Activated naive CD8-positive, alpha-beta T cell treated with anti-CD3 and anti-CD28 coated beads for 36 hours (primary cell): ENCODE data around the gene EME2. TPM values are rescaled to one million over a fixed set of nuclear protein-coding genes. Genes with fewer than 3 reads are reported as not detected.
A peak's percentile ranks its signal among the peaks of the same experiment; 100 is the strongest.

ENCODE experiments used
- DNase-seq: peaks from one replicate; pipeline ENCODE4 v3.0.0; 2021
- H3K27ac Mint-ChIP-seq: one replicate; pipeline ENCODE4 v1.8.0; 2022; ENCODE audit warnings: mild to moderate bottlenecking, moderate library complexity, mixed read lengths
- H3K27me3 Mint-ChIP-seq: one replicate; pipeline ENCODE4 v1.8.0; 2022; ENCODE audit warnings: mild to moderate bottlenecking, mixed read lengths
- H3K36me3 Mint-ChIP-seq: one replicate; pipeline ENCODE4 v1.8.0; 2021; ENCODE audit warnings: mild to moderate bottlenecking, mixed read lengths
- H3K4me1 Mint-ChIP-seq: one replicate; pipeline ENCODE4 v1.8.0; 2021; ENCODE audit warnings: mixed read lengths
- H3K4me3 Mint-ChIP-seq: one replicate; pipeline ENCODE4 v1.8.0; 2022; ENCODE audit warnings: mild to moderate bottlenecking, moderate library complexity, mixed read lengths
- H3K9me3 Mint-ChIP-seq: one replicate; pipeline ENCODE4 v1.8.0; 2022; ENCODE audit warnings: mixed read lengths
- total RNA-seq, 2 experiments: library from RNA; stranded (reverse); gene quantifications; one replicate each; pipeline ENCODE4 v1.2.3, GENCODE V29; 2021

EME2 gene
- total RNA-seq, 2 experiments from 2014 or later = 17.2 to 20.1 TPM

GRCh38 chr16:1786242-1787055, 13.8 kb downstream of the EME2 start:
- no peak for DNase-seq
- H3K27ac Mint-ChIP-seq = no peak overlapping the region
- peaks cover 10% of the 10 kb centered on the region for H3K4me1 Mint-ChIP-seq
- H3K4me3 Mint-ChIP-seq = peak overlapping the region; percentile 32
- H3K36me3 Mint-ChIP-seq = peaks cover 10% of the 10 kb centered on the region
- H3K27me3 Mint-ChIP-seq = no peaks in the 10 kb centered on the region
- no peaks in the 10 kb centered on the region for H3K9me3 Mint-ChIP-seq

- H3K36me3 Mint-ChIP-seq = peaks cover 10% of the 10 kb centered on the region
- DNase-seq = no peak
- peaks cover 7% of the 10 kb centered on the region for H3K4me1 Mint-ChIP-seq
- no peaks in the 10 kb centered on the region for H3K27me3 Mint-ChIP-seq
- H3K9me3 Mint-ChIP-seq = no peaks in the 10 kb centered on the region
- H3K4me3 Mint-ChIP-seq = no peak overlapping the region
- H3K27ac Mint-ChIP-seq = no peak overlapping the region
Measured at GRCh38 chr16:1787056-1787321, 14.4 kb downstream of the EME2 start.

GRCh38 chr16:1787322-1788094, 14.9 kb downstream of the EME2 start:
- Mint-ChIP-seq H3K27ac (no peak overlapping the region), H3K4me3 (no peak overlapping the region), H3K4me1 (peaks cover 7% of the 10 kb centered on the region), H3K36me3 (peaks cover 10% of the 10 kb centered on the region), H3K27me3 (no peaks in the 10 kb centered on the region), H3K9me3 (no peaks in the 10 kb centered on the region)
- DNase-seq = no peak

- peaks cover 7% of the 10 kb centered on the region for H3K4me1 Mint-ChIP-seq
- DNase-seq = no peak
- no peaks in the 10 kb centered on the region for H3K9me3 Mint-ChIP-seq
- H3K4me3 Mint-ChIP-seq = no peak overlapping the region
- no peak overlapping the region for H3K27ac Mint-ChIP-seq
- no peaks in the 10 kb centered on the region for H3K27me3 Mint-ChIP-seq
- peaks cover 10% of the 10 kb centered on the region for H3K36me3 Mint-ChIP-seq
Measured at GRCh38 chr16:1788095-1788707, 15.6 kb downstream of the EME2 start.

GRCh38 chr16:1788708-1789100, 16.1 kb downstream of the EME2 start:
- Mint-ChIP-seq H3K4me3 (no peak overlapping the region), H3K4me1 (peaks cover 7% of the 10 kb centered on the region), H3K27me3 (no peaks in the 10 kb centered on the region), H3K36me3 (peaks cover 6% of the 10 kb centered on the region), H3K9me3 (no peaks in the 10 kb centered on the region), H3K27ac (no peak overlapping the region)
- no peak for DNase-seq

- Mint-ChIP-seq H3K4me3 (no peak overlapping the region), H3K4me1 (peaks cover 5% of the 10 kb centered on the region), H3K27me3 (no peaks in the 10 kb centered on the region), H3K36me3 (peaks cover 2% of the 10 kb centered on the region), H3K27ac (no peak overlapping the region), H3K9me3 (no peaks in the 10 kb centered on the region)
- DNase-seq = no peak
Measured at GRCh38 chr16:1789643-1790045, 17.0 kb downstream of the EME2 start.

GRCh38 chr16:1790261-1790610, 17.6 kb downstream of the EME2 start:
- no peak overlapping the region for H3K4me3 Mint-ChIP-seq
- no peak overlapping the region for H3K27ac Mint-ChIP-seq

GRCh38 chr16:1790611-1791255, 18.1 kb downstream of the EME2 start:
- DNase-seq = no peak
- Mint-ChIP-seq H3K27ac (no peak overlapping the region), H3K36me3 (peaks cover 2% of the 10 kb centered on the region), H3K4me3 (no peak overlapping the region), H3K27me3 (no peaks in the 10 kb centered on the region), H3K9me3 (no peaks in the 10 kb centered on the region), H3K4me1 (peaks cover under 1% of the 10 kb centered on the region)

More at GRCh38 chr16:1790261-1790610, 17.6 kb downstream of the EME2 start:
- Mint-ChIP-seq H3K27me3 (no peaks in the 10 kb centered on the region), H3K9me3 (no peaks in the 10 kb centered on the region), H3K4me1 (peaks cover 3% of the 10 kb centered on the region), H3K36me3 (peaks cover 2% of the 10 kb centered on the region)
- no peak for DNase-seq

GRCh38 chr16:1791256-1791942, 18.8 kb downstream of the EME2 start:
- no peak for DNase-seq
- no peaks in the 10 kb centered on the region for H3K9me3 Mint-ChIP-seq
- no peaks in the 10 kb centered on the region for H3K4me1 Mint-ChIP-seq
- H3K27me3 Mint-ChIP-seq = no peaks in the 10 kb centered on the region
- peaks cover 2% of the 10 kb centered on the region for H3K36me3 Mint-ChIP-seq
- no peak overlapping the region for H3K27ac Mint-ChIP-seq
- no peak overlapping the region for H3K4me3 Mint-ChIP-seq

GRCh38 chr16:1791943-1792812, 19.6 kb downstream of the EME2 start:
- Mint-ChIP-seq H3K4me3 (no peak overlapping the region), H3K4me1 (no peaks in the 10 kb centered on the region), H3K27me3 (no peaks in the 10 kb centered on the region), H3K27ac (no peak overlapping the region), H3K9me3 (peaks cover 1% of the 10 kb centered on the region), H3K36me3 (peaks cover 4% of the 10 kb centered on the region)
- no peak for DNase-seq

GRCh38 chr16:1792836-1793577, 20.4 kb downstream of the EME2 start:
- Mint-ChIP-seq H3K36me3 (peaks cover 5% of the 10 kb centered on the region), H3K9me3 (peaks cover 5% of the 10 kb centered on the region), H3K27me3 (no peaks in the 10 kb centered on the region), H3K4me1 (no peaks in the 10 kb centered on the region), H3K27ac (no peak overlapping the region), H3K4me3 (no peak overlapping the region)
- no peak for DNase-seq

- no peak within 1 kb of the TSS for H3K27ac Mint-ChIP-seq
- H3K4me3 Mint-ChIP-seq = no peak within 1 kb of the TSS
- H3K4me1 Mint-ChIP-seq = no peaks in the 10 kb centered on the region
- peaks cover 5% of the 10 kb centered on the region for H3K9me3 Mint-ChIP-seq
- no peak for DNase-seq
- H3K36me3 Mint-ChIP-seq = peaks cover 5% of the 10 kb centered on the region
- no peaks in the 10 kb centered on the region for H3K27me3 Mint-ChIP-seq
Measured at GRCh38 chr16:1793578-1794220, 21.1 kb downstream of the EME2 start, which contains the start of gene IGFALS. TSS of gene IGFALS (minus strand) at chr16:1793705. CDS start at chr16:1793652, 53 bp downstream.

GRCh38 chr16:1794221-1794871, 21.7 kb downstream of the EME2 start:
- Mint-ChIP-seq H3K36me3 (peaks cover 5% of the 10 kb centered on the region), H3K4me1 (no peaks in the 10 kb centered on the region), H3K27me3 (no peaks in the 10 kb centered on the region)

More at GRCh38 chr16:1794221-1794871, 21.7 kb downstream of the EME2 start:
- no peak for DNase-seq
- Mint-ChIP-seq H3K4me3 (no peak overlapping the region), H3K27ac (no peak overlapping the region), H3K9me3 (peaks cover 7% of the 10 kb centered on the region)
